Naive thymus-derived CD4-positive, alpha-beta T cell (primary cell): ENCODE data around the gene FLNB. TPM values are rescaled to one million over a fixed set of nuclear protein-coding genes. Genes with fewer than 3 reads are reported as not detected.
A peak's percentile ranks its signal among the peaks of the same experiment; 100 is the strongest.

Experiments
- ATAC-seq: fragments of 150-1000 bp; cut with Tn5 transposase; 2 replicates; pipeline ENCODE4 v1.10.0; 2021; ENCODE audit warnings: mild to moderate bottlenecking, moderate library complexity
- CTCF ChIA-PET: fragments of 350-600 bp; sonication (Branson Sonifier 250); formaldehyde crosslinking; loops from one replicate; lab custom pipeline; 2021; ENCODE audit warnings: antibody characterized with exemption; lab: Charles Lee
- POLR2A ChIA-PET: fragments of 350-600 bp; sonication (Branson Sonifier 250); formaldehyde crosslinking; loops from one replicate; lab custom pipeline; 2021; ENCODE audit warnings: antibody characterized with exemption, inconsistent platforms; lab: Charles Lee
- DNase-seq, 9 donors: peaks; one replicate each; pipeline versions ENCODE4 v3.0.0 to v3.0.0-alpha.2; 2020 to 2022; ENCODE audit warnings: mixed read lengths in 1 of 9
- H3K27ac ChIP-seq: one replicate; pipeline ENCODE4 v1.7.0; 2013; ENCODE audit warnings: mild to moderate bottlenecking, low read depth, low read length, moderate library complexity
- H3K27me3 ChIP-seq, 2 donors: one replicate each; pipeline ENCODE4 v1.7.0; 2013; ENCODE audit warnings: low read length in 2 of 2, mild to moderate bottlenecking in 2 of 2, moderate library complexity in 2 of 2; ENCODE audit not compliant: control insufficient read depth in 2 of 2, insufficient read depth in 2 of 2
- H3K36me3 ChIP-seq, 3 experiments: 1 replicate in 2 of 3; 2 replicates in 1 of 3; pipeline ENCODE4 v1.7.0; 2013; ENCODE audit warnings: low read length in 3 of 3, mild to moderate bottlenecking in 3 of 3, moderate library complexity in 1 of 3; ENCODE audit not compliant: insufficient read depth in 3 of 3, control insufficient read depth in 2 of 3
- H3K4me1 ChIP-seq, 2 donors: one replicate each; pipeline ENCODE4 v1.7.0; 2013; ENCODE audit warnings: low read length in 2 of 2, mild to moderate bottlenecking in 2 of 2, moderate library complexity in 1 of 2; ENCODE audit not compliant: control insufficient read depth in 2 of 2, insufficient read depth in 2 of 2
- H3K4me3 ChIP-seq: 2 replicates; pipeline ENCODE4 v1.7.0; 2013; ENCODE audit warnings: mild to moderate bottlenecking, low read length
- H3K9me3 ChIP-seq, 3 experiments: 1 replicate in 2 of 3; 2 replicates in 1 of 3; pipeline ENCODE4 v1.7.0; 2013; ENCODE audit warnings: low read length in 3 of 3; ENCODE audit not compliant: control insufficient read depth in 2 of 3
- H3K27ac Mint-ChIP-seq, 9 donors: one replicate each; pipeline ENCODE4 v1.8.0; 2020 to 2022; ENCODE audit warnings: mixed read lengths in 9 of 9, mild to moderate bottlenecking in 8 of 9, moderate library complexity in 5 of 9, inconsistent platforms in 2 of 9
- H3K27me3 Mint-ChIP-seq, 5 donors: one replicate each; pipeline ENCODE4 v1.8.0; 2021 to 2022; ENCODE audit warnings: mixed read lengths in 5 of 5, mild to moderate bottlenecking in 1 of 5
- H3K36me3 Mint-ChIP-seq, 5 donors: one replicate each; pipeline ENCODE4 v1.8.0; 2020 to 2022; ENCODE audit warnings: mixed read lengths in 5 of 5, mild to moderate bottlenecking in 3 of 5, inconsistent platforms in 1 of 5
- H3K4me1 Mint-ChIP-seq, 7 donors: one replicate each; pipeline ENCODE4 v1.8.0; 2020 to 2022; ENCODE audit warnings: mixed read lengths in 7 of 7, mild to moderate bottlenecking in 3 of 7, inconsistent platforms in 1 of 7
- H3K4me3 Mint-ChIP-seq, 10 donors: one replicate each; pipeline ENCODE4 v1.8.0; 2020 to 2022; ENCODE audit warnings: mild to moderate bottlenecking in 10 of 10, mixed read lengths in 10 of 10, moderate library complexity in 6 of 10, inconsistent platforms in 2 of 10
- H3K9me3 Mint-ChIP-seq, 11 donors: one replicate each; pipeline ENCODE4 v1.8.0; 2020 to 2022; ENCODE audit warnings: mixed read lengths in 11 of 11, mild to moderate bottlenecking in 4 of 11, inconsistent platforms in 1 of 11, moderate library complexity in 1 of 11
- intact Hi-C, 2 donors: fragments of 100-400 bp; cut with micrococcal nuclease; formaldehyde crosslinking; loops; one replicate each; pipeline ENCODE4 v1.15.1; 2023
- polyA plus RNA-seq, 2 donors: library from polyadenylated mRNA; unstranded; fragments of 300-500 nt; fragmentation: Illumina TruSeq; gene quantifications; one replicate each; pipeline ENCODE4 v1.2.3, GENCODE V29; 2021
- total RNA-seq, 6 experiments: library from RNA in 5 of 6; stranded (reverse) in 5 of 6; gene quantifications; 1 replicate in 5 of 6; 2 replicates in 1 of 6; pipeline ENCODE4 v1.2.3 and lab custom pipeline; 2021 to 2026

FLNB gene
- total and polyA plus RNA-seq, 7 experiments from 2014 or later, result 15.7 to 66.7 (median 47.6) TPM

DNA sequence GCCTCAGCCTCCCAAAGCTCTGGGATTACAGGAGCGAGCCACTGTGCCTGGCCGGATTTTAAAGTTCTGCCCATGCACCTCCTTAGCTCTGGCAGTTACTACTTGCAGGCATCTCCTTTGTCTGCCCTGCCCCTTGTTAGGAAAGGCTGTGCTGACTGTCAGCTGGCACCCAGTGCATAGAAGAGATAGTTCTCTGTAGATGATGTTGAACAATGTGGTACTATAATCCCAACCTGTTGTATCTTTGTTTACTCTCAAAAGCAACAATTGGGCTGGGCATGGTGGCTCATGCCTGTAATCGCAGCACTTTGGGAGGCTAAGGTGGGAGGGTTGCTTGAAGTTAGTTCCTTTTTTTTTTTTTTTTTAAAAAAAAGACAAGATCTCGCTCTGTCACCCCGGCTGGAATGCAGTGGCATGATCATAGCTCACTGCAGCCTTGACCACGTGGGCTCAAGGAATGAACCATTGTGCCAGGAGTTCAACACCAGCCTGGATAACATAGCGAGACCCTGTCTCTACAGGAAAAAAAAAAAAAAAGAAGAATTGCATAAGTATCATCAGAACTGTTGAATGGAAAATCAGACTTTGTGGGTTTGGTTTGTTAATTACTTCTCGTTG is 30.6 kb downstream of the FLNB start:
- intact Hi-C loops, result loop anchor here in 1 of 2 donors (5.0 kb wide), 2 partner anchors 44 to 79 kb away; no protein-coding TSS in a partner anchor
- Histone ChIP-seq H3K4me3 (no peak overlapping the region), H3K27me3 (no peaks in the 10 kb centered on the region), H3K36me3 (no peaks in the 10 kb centered on the region), H3K27ac (no peak overlapping the region), H3K4me1 (peaks cover 14 to 18% of the 10 kb centered on the region in 2 donors), H3K9me3 (no peaks in the 10 kb centered on the region)
- H3K4me1 Mint-ChIP-seq, result peaks cover 42 to 97% (median 74%) of the 10 kb centered on the region in 7 donors
- peaks cover 3 to 21% (median 10%) of the 10 kb centered on the region in 5 donors for H3K36me3 Mint-ChIP-seq
- POLR2A ChIA-PET, result no interaction called here
- ATAC-seq, result no peak
- CTCF ChIA-PET, result no interaction called here
- peaks cover 0 to 2% (median 0%) of the 10 kb centered on the region in 5 donors for H3K27me3 Mint-ChIP-seq
- peak overlapping the region in 1 of 9 donors; percentile 46 for H3K27ac Mint-ChIP-seq
- no peaks in the 10 kb centered on the region for H3K9me3 Mint-ChIP-seq
- H3K4me3 Mint-ChIP-seq, result peak overlapping the region in 2 of 10 donors; percentile 14 to 51
- no peak for DNase-seq

DNA sequence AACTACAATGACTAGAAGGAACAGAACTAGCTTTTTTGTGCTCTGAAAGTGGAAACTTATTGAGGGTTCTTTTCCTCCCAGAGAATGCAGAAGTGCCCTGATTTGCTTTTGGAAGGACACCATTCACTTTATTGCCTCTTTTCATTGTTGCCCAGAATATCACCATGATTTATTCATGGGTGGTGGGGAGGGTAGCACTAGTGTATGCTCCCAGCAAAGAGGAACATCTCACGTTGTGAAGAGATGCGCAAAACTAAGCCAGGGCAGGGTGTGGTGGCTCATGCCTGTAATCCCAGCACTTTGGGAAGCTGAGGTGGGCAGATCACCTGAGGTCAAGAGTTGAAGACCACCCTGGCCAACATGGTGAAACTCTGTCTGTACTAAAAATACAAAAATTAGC is 31.4 kb downstream of the FLNB start:
- H3K4me3 Mint-ChIP-seq, result peak overlapping the region in 2 of 10 donors; percentile 4 to 51
- peaks cover 42 to 97% (median 71%) of the 10 kb centered on the region in 7 donors for H3K4me1 Mint-ChIP-seq
- DNase-seq, result no peak
- peaks cover 10 to 15% of the 10 kb centered on the region in 2 donors for H3K4me1 ChIP-seq
- intact Hi-C loops, result loop anchor here in 1 of 2 donors (5.0 kb wide), 2 partner anchors 43 to 78 kb away; no protein-coding TSS in a partner anchor
- no peak overlapping the region for H3K27ac ChIP-seq
- no peaks in the 10 kb centered on the region for H3K27me3 ChIP-seq
- H3K36me3 ChIP-seq, result no peaks in the 10 kb centered on the region
- CTCF ChIA-PET, result no interaction called here
- H3K27ac Mint-ChIP-seq, result peak overlapping the region in 2 of 9 donors; percentile 36 to 46
- no peak for ATAC-seq
- POLR2A ChIA-PET, result interaction anchor here (0.6 kb wide), 1 partner anchor 50 kb away, joined by 3 read pairs; no protein-coding TSS in a partner anchor
- no peaks in the 10 kb centered on the region for H3K9me3 ChIP-seq
- H3K4me3 ChIP-seq, result no peak overlapping the region
- H3K27me3 Mint-ChIP-seq, result peaks cover 0 to 2% (median 0%) of the 10 kb centered on the region in 5 donors
- peaks cover 3 to 21% (median 10%) of the 10 kb centered on the region in 5 donors for H3K36me3 Mint-ChIP-seq
- H3K9me3 Mint-ChIP-seq, result no peaks in the 10 kb centered on the region

DNA sequence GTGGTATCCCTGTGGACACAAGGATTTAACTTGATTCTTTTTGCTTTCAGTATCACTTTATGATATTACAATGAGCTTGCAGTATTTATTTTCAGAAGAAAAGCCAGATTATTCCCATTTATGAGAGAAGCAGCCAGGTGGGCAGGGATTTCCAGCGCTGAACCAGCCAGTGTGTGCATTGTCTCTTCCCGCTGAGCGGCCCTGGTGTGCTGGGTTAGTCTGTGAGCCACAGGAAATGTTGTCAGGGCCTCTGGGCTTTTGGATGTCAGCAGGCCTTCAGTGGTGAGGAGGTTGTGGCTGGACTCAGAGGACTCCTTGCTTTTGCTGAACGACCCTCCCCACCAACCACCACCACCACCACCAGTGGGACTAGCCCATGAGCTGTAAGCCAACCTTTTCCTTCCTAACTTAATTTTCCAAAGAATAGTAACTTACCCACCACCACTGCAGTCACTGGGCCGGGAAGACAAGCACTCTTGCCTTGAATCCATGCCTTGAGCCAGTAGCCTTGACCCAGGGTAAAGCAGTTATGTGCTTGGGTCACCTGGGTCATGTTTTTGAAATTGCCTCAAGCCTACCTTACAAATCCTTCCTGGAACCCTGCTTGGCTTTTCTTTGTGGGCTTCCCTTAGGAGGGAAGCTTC is 33.1 kb downstream of the FLNB start:
- no peak for ATAC-seq
- H3K9me3 ChIP-seq, result no peaks in the 10 kb centered on the region
- no peak overlapping the region for H3K4me3 ChIP-seq
- Mint-ChIP-seq H3K9me3 (no peaks in the 10 kb centered on the region), H3K4me1 (peaks cover 28 to 88% (median 54%) of the 10 kb centered on the region in 7 donors), H3K4me3 (peak overlapping the region in 7 of 10 donors; percentile 7 to 55 (median 31)), H3K36me3 (peaks cover 0 to 17% (median 5%) of the 10 kb centered on the region in 5 donors), H3K27ac (peak overlapping the region in 8 of 9 donors; percentile 4 to 82 (median 46)), H3K27me3 (peaks cover 0 to 2% (median 0%) of the 10 kb centered on the region in 5 donors)
- no peak for DNase-seq
- H3K27ac ChIP-seq, result no peak overlapping the region
- ChIA-PET CTCF (interaction anchor here (0.6 kb wide), 1 partner anchor 396 kb away, joined by 3 read pairs; no protein-coding TSS in a partner anchor), POLR2A (interaction anchor here (0.7 kb wide), 1 partner anchor 48 kb away, joined by 3 read pairs; no protein-coding TSS in a partner anchor)
- H3K27me3 ChIP-seq, result no peaks in the 10 kb centered on the region
- no peaks in the 10 kb centered on the region for H3K36me3 ChIP-seq
- H3K4me1 ChIP-seq, result peaks cover 0 to 3% of the 10 kb centered on the region in 2 donors
- intact Hi-C loops, result no loop called here

DNA sequence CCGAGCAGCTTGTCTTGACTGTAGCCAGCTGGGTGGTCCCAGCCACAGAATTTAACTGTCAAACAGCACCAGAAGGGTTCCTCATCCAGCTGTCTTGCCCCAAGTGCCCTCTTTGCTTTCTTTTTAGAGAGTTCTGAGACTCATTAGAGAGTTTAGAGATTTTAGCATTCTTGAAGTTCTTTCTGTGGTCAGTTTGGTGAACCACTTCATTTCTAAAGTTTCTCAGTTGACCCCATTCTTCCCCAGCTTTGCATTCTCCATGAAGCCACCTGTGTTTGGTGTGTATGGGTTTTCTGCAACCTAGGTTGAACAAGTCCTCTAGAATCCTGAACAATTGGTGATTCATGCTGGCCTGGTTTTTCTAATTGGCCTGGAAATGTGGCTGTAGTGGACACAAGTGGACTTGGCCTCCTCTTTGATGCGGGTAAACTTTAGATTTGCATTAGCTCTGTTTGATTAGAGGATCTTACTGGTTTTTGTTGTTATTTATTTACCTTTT is 33.7 kb downstream of the FLNB start:
- ChIA-PET CTCF (interaction anchor here (0.6 kb wide), 2 partner anchors 125 to 397 kb away, joined by 3 to 7 read pairs; no protein-coding TSS in a partner anchor), POLR2A (interaction anchor here (0.7 kb wide), 1 partner anchor 48 kb away, joined by 3 read pairs; no protein-coding TSS in a partner anchor)
- Mint-ChIP-seq H3K4me3 (peak overlapping the region in 5 of 10 donors; percentile 2 to 55 (median 11)), H3K27ac (peak overlapping the region in 7 of 9 donors; percentile 17 to 82 (median 49)), H3K36me3 (peaks cover 0 to 17% (median 6%) of the 10 kb centered on the region in 5 donors), H3K9me3 (no peaks in the 10 kb centered on the region), H3K4me1 (peaks cover 28 to 87% (median 48%) of the 10 kb centered on the region in 7 donors), H3K27me3 (peaks cover 0 to 2% (median 0%) of the 10 kb centered on the region in 5 donors)
- Histone ChIP-seq H3K27ac (no peak overlapping the region), H3K9me3 (no peaks in the 10 kb centered on the region), H3K4me1 (peaks cover 0 to 3% of the 10 kb centered on the region in 2 donors), H3K36me3 (no peaks in the 10 kb centered on the region), H3K27me3 (no peaks in the 10 kb centered on the region), H3K4me3 (no peak overlapping the region)
- ATAC-seq, result no peak
- intact Hi-C loops, result no loop called here
- no peak for DNase-seq

DNA sequence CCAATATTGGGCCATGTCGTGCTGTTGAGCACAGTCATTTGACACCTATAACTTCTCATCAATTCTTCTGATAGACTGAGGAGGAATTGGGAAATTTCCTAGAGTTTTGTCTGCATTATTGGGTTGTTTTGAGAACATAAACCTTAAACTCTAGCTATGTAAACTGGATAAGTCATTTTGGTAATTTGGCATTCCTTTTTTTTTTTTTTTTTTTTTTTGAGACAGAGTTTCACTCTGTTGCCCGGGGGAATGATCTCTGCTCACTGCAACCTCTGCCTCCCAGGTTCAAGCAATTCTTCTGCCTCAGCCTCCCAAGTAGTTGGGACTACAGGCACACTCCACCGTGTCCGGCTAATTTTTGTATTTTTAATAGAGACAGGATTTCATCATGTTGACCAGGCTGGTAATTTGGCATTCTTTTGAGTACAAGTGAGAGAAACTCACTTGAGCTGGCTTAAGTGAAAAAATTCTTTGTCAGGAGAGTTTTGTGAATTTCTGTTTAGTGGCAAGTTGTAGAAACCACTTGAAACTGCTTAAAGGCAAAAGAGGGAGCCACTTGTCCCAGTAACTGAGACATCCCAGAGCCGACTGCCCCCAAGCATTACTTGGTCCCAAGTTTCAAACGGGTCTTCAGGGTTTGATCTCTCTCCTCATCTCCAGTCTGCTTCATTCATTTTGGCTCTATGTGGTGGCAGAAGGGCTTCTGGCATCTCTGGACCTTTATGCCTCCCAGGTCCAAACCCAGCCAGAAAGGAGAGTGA is 34.9 kb downstream of the FLNB start:
- Histone ChIP-seq H3K36me3 (no peaks in the 10 kb centered on the region), H3K9me3 (no peaks in the 10 kb centered on the region), H3K27ac (no peak overlapping the region), H3K27me3 (no peaks in the 10 kb centered on the region), H3K4me3 (no peak overlapping the region), H3K4me1 (peaks cover 0 to 3% of the 10 kb centered on the region in 2 donors)
- no peak for ATAC-seq
- Mint-ChIP-seq H3K36me3 (peaks cover 0 to 12% (median 2%) of the 10 kb centered on the region in 5 donors), H3K9me3 (no peaks in the 10 kb centered on the region), H3K27ac (peak overlapping the region in 2 of 9 donors; percentile 51 to 54), H3K27me3 (no peaks in the 10 kb centered on the region), H3K4me3 (peak overlapping the region in 3 of 10 donors; percentile 13 to 56 (median 51)), H3K4me1 (peaks cover 22 to 84% (median 41%) of the 10 kb centered on the region in 7 donors)
- CTCF ChIA-PET, result interaction anchor here (0.8 kb wide), 1 partner anchor 125 kb away, joined by 3 read pairs; no protein-coding TSS in a partner anchor
- intact Hi-C loops, result no loop called here
- POLR2A ChIA-PET, result interaction anchor here (1.1 kb wide), 1 partner anchor 46 kb away, joined by 4 read pairs; no protein-coding TSS in a partner anchor
- DNase-seq, result no peak

DNA sequence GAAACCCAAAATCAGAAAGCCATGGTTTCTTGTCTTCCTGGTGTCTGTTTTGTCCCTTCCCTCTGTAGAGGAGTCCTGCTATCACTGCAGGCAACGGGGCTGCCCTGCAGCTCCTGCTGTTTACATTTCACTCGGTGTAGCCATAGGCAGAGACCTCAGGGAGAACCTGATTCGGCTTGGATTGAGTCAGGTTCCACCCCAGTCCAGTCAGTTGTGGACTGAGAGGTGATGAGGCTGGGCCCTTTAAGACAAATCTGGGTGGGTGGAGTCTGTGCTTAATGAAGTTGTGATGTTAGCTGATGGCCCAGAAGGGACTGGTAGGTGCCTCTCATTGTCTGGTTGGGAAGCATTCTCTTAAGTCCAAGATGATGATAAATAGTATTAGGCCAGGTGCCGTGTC is 35.7 kb downstream of the FLNB start:
- Mint-ChIP-seq H3K9me3 (no peaks in the 10 kb centered on the region), H3K4me3 (peak overlapping the region in 2 of 10 donors; percentile 4 to 35), H3K36me3 (peaks cover 0 to 12% (median 2%) of the 10 kb centered on the region in 5 donors), H3K27ac (peak overlapping the region in 3 of 9 donors; percentile 33 to 84 (median 57)), H3K4me1 (peaks cover 22 to 84% (median 46%) of the 10 kb centered on the region in 7 donors), H3K27me3 (no peaks in the 10 kb centered on the region)
- Histone ChIP-seq H3K36me3 (no peaks in the 10 kb centered on the region), H3K9me3 (no peaks in the 10 kb centered on the region), H3K27ac (no peak overlapping the region), H3K4me1 (peaks cover 0 to 3% of the 10 kb centered on the region in 2 donors), H3K4me3 (no peak overlapping the region), H3K27me3 (no peaks in the 10 kb centered on the region)
- CTCF ChIA-PET, result no interaction called here
- POLR2A ChIA-PET, result interaction anchor here (1.1 kb wide), 1 partner anchor 45 kb away, joined by 4 read pairs; no protein-coding TSS in a partner anchor
- intact Hi-C loops, result no loop called here
- DNase-seq (no peak), ATAC-seq (no peak)
